Measurements from ENCODE around the gene DHRS1.

DNA sequence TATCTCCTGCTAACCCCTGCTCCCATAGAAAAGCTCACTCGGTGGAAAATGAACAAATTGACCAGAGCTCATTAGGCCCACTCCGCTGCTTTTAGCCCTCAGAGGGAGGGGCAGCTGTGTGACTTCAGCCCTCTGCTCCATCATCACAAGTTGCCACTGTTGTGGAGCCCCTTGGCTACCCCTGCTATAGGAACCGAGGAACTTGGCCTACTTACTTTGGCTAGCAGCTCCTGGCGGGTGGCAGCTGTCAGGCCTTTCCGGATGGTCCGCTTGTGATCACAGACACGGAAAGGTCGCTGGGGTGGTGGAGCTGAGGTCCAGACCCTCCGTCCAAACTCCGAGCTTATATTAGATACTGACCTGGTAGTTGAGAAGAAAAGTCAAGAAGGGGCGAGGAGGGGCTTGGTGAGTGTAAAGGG is 7.6 kb upstream of the DHRS1 start:
- TF ChIP-seq NR1H2 (CRISPR knock-in tag; IDR thresholded peaks at IDR 0.05) = no peak
- TF ChIP-seq NFXL1 (CRISPR knock-in tag; IDR thresholded peaks at IDR 0.05) = no peak
- TF ChIP-seq PCBP2 (IDR thresholded peaks at IDR 0.05; ENCODE audit: low read depth, low read length, poor library complexity, severe bottlenecking) = no peak
- no peak for TF ChIP-seq SREBF2 (CRISPR knock-in tag; IDR thresholded peaks at IDR 0.05)
- TF ChIP-seq, protein P1, sequence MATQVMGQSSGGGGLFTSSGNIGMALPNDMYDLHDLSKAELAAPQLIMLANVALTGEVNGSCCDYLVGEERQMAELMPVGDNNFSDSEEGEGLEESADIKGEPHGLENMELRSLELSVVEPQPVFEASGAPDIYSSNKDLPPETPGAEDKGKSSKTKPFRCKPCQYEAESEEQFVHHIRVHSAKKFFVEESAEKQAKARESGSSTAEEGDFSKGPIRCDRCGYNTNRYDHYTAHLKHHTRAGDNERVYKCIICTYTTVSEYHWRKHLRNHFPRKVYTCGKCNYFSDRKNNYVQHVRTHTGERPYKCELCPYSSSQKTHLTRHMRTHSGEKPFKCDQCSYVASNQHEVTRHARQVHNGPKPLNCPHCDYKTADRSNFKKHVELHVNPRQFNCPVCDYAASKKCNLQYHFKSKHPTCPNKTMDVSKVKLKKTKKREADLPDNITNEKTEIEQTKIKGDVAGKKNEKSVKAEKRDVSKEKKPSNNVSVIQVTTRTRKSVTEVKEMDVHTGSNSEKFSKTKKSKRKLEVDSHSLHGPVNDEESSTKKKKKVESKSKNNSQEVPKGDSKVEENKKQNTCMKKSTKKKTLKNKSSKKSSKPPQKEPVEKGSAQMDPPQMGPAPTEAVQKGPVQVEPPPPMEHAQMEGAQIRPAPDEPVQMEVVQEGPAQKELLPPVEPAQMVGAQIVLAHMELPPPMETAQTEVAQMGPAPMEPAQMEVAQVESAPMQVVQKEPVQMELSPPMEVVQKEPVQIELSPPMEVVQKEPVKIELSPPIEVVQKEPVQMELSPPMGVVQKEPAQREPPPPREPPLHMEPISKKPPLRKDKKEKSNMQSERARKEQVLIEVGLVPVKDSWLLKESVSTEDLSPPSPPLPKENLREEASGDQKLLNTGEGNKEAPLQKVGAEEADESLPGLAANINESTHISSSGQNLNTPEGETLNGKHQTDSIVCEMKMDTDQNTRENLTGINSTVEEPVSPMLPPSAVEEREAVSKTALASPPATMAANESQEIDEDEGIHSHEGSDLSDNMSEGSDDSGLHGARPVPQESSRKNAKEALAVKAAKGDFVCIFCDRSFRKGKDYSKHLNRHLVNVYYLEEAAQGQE (IDR thresholded peaks at IDR 0.05; ENCODE audit: borderline replicate concordance) = no peak
- TF ChIP-seq, protein P1 (CRISPR knock-in tag; IDR thresholded peaks at IDR 0.05; ENCODE audit: low read depth) = no peak
- TF ChIP-seq, protein P2, sequence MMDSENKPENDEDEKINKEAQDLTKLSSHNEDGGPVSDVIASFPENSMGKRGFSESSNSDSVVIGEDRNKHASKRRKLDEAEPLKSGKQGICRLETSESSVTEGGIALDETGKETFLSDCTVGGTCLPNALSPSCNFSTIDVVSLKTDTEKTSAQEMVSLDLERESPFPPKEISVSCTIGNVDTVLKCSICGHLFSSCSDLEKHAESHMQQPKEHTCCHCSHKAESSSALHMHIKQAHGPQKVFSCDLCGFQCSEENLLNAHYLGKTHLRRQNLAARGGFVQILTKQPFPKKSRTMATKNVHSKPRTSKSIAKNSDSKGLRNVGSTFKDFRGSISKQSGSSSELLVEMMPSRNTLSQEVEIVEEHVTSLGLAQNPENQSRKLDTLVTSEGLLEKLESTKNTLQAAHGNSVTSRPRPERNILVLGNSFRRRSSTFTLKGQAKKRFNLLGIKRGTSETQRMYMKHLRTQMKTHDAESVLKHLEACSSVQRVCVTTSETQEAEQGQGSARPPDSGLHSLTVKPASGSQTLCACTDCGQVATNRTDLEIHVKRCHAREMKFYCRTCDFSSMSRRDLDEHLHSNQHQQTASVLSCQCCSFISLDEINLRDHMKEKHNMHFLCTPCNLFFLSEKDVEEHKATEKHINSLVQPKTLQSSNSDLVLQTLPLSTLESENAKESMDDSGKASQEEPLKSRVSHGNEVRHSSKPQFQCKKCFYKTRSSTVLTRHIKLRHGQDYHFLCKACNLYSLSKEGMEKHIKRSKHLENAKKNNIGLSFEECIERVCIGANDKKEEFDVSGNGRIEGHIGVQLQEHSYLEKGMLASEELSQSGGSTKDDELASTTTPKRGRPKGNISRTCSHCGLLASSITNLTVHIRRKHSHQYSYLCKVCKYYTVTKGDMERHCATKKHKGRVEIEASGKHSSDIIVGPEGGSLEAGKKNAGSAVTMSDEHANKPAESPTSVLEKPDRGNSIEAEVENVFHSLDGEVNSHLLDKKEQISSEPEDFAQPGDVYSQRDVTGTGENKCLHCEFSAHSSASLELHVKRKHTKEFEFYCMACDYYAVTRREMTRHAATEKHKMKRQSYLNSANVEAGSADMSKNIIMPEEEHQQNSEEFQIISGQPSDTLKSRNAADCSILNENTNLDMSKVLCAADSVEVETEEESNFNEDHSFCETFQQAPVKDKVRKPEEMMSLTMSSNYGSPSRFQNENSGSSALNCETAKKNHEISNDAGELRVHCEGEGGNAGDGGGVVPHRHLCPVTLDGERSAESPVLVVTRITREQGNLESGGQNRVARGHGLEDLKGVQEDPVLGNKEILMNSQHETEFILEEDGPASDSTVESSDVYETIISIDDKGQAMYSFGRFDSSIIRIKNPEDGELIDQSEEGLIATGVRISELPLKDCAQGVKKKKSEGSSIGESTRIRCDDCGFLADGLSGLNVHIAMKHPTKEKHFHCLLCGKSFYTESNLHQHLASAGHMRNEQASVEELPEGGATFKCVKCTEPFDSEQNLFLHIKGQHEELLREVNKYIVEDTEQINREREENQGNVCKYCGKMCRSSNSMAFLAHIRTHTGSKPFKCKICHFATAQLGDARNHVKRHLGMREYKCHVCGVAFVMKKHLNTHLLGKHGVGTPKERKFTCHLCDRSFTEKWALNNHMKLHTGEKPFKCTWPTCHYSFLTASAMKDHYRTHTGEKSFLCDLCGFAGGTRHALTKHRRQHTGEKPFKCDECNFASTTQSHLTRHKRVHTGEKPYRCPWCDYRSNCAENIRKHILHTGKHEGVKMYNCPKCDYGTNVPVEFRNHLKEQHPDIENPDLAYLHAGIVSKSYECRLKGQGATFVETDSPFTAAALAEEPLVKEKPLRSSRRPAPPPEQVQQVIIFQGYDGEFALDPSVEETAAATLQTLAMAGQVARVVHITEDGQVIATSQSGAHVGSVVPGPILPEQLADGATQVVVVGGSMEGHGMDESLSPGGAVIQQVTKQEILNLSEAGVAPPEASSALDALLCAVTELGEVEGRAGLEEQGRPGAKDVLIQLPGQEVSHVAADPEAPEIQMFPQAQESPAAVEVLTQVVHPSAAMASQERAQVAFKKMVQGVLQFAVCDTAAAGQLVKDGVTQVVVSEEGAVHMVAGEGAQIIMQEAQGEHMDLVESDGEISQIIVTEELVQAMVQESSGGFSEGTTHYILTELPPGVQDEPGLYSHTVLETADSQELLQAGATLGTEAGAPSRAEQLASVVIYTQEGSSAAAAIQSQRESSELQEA (IDR thresholded peaks at IDR 0.05; ENCODE audit: low read depth) = no peak
- TF ChIP-seq SIRT6 (IDR thresholded peaks at IDR 0.05; ENCODE audit: low read depth, low read length) = no peak
- TF ChIP-seq PTTG1 (tag; IDR thresholded peaks at IDR 0.05; ENCODE audit: low read depth) = no peak
- TF ChIP-seq, protein P3, sequence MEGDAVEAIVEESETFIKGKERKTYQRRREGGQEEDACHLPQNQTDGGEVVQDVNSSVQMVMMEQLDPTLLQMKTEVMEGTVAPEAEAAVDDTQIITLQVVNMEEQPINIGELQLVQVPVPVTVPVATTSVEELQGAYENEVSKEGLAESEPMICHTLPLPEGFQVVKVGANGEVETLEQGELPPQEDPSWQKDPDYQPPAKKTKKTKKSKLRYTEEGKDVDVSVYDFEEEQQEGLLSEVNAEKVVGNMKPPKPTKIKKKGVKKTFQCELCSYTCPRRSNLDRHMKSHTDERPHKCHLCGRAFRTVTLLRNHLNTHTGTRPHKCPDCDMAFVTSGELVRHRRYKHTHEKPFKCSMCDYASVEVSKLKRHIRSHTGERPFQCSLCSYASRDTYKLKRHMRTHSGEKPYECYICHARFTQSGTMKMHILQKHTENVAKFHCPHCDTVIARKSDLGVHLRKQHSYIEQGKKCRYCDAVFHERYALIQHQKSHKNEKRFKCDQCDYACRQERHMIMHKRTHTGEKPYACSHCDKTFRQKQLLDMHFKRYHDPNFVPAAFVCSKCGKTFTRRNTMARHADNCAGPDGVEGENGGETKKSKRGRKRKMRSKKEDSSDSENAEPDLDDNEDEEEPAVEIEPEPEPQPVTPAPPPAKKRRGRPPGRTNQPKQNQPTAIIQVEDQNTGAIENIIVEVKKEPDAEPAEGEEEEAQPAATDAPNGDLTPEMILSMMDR (IDR thresholded peaks at IDR 0.05 in 2 of 3, conservative IDR thresholded peaks at IDR 0.05 in 1 of 3; ENCODE audit: insufficient read depth in 2 of 3, low read depth in 1 of 3, low read length in 3 of 3) = no peak
- TF ChIP-seq KDM2B (CRISPR knock-in tag; IDR thresholded peaks at IDR 0.05) = no peak
- TF ChIP-seq EP300 (IDR thresholded peaks at IDR 0.05; ENCODE audit: low read length) = no peak
- TF ChIP-seq HMGN3 (IDR thresholded peaks at IDR 0.05; ENCODE audit: borderline replicate concordance, extremely low read depth, insufficient read length, low read depth, low read length) = no peak

Measured in K562 (cell line).